Activated gamma-delta T cell treated with anti-CD3 and anti-CD28 coated beads, Interleukin-2, amount 50 U/mL, for 16 hours (primary cell): ENCODE results near the gene DARS1.
"Not testable (repeated sequence)": the region's sequence is repeated elsewhere in the genome, so short reads cannot be mapped to it uniquely, and the experiment has no call there.

Experiments
- DNase-seq: peaks from one replicate; pipeline ENCODE4 v3.0.0-alpha.2; 2020; ENCODE audit warnings: low read depth

DARS1 gene

GRCh38 chr2:135984199-135985017 lies 1.0 kb downstream of the DARS1 start:
- DNase-seq = no peak

GRCh38 chr2:135980434-135981079 lies 4.9 kb downstream of the DARS1 start:
- DNase-seq = no peak

GRCh38 chr2:135975702-135976101 lies 9.7 kb downstream of the DARS1 start:
- no peak for DNase-seq

- no peak for DNase-seq
These were observed 11.4 kb downstream of the DARS1 start for GRCh38 chr2:135974036-135974435.

DNA sequence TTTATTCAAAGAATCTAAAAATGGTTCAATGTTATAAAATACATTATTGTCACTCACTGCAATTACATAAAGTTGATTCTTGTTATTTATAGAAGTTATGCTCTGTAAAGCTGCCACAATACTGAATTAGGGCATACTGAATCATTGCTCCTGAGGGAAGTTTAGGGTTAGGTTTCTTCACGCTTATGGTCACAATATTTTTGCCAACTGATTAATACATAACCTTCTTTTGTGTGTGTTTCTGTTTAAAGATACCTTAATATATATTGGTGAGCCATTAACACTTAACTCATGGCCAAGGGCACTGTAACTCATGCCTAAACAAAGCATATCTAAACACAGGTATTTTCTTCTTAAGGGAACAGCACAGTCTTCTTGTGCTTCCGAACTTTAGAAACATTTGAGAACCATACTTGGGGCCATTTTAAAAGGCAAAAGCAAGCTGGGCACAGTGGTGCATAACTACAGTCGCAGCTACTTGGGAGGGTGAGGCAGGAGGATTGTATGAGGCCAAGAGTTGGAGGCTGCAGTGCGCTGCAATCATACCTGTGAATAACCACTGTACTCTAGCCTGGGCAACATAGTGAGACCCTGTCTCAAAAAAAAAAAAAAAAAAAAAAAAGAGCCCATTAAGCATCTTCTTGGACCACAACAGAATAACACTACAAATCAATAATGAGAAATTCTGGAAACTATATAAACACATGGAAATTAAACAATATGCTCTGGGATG lies 15.6 kb downstream of the DARS1 start:
- no peak for DNase-seq

GRCh38 chr2:135965756-135966155 lies 19.7 kb downstream of the DARS1 start:
- DNase-seq = no peak

GRCh38 chr2:135964404-135964803 lies 21.0 kb downstream of the DARS1 start:
- DNase-seq = not testable (repeated sequence)

DNA sequence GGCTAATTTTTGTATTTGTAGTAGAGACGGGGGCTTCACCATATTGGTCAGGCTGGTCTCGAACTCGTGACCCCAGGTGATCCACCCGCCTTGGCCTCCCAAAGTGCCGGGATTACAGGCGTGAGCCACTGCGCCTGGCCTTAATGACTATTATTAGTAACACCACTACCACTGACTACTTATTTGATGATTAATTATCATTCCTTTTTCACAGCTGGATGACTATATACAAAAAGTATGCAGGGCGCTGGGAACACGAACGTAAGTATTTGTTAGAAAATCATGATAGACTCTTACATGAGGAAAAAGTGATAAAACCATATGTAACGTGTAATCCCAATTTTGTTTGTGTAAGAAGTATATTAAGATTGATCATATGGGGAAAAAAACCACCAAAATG lies 21.6 kb downstream of the DARS1 start:
- no peak for DNase-seq

DNA sequence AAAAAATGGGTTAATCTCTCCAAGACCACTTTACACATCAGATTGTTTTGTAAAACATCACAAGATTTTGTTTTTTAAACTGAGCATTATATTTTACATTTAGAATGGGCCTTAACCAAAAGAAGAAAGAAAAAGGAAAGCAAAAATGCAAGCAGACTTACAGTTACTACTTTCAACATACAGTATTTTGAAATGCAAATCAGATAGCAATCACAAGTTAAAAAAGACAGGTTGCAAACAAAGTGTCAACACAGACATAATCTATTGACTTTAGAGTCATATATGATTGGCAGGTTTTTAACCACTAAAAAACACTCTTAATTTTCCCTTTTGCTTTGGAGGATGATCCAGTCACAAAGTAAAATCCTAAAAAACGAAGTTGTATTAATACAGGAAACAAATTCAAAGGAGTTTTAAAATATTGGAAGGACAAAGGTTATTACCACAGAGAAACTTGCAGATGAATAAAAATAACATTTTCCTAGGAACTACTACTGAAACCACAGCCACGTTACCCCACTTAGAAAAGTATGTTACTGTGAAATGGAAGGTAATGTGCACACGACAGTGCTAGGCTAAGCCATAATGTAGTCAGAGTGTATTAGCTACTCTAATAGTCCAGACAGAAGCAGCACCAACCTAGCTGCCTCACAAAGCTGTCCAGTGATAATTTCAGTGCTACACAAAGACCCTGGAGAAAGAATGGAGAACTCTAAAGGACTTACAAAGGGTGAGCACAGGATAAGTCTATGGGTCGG lies 22.9 kb downstream of the DARS1 start:
- no peak for DNase-seq

GRCh38 chr2:135960656-135961551 lies 24.5 kb downstream of the DARS1 start:
- no peak for DNase-seq

DNA sequence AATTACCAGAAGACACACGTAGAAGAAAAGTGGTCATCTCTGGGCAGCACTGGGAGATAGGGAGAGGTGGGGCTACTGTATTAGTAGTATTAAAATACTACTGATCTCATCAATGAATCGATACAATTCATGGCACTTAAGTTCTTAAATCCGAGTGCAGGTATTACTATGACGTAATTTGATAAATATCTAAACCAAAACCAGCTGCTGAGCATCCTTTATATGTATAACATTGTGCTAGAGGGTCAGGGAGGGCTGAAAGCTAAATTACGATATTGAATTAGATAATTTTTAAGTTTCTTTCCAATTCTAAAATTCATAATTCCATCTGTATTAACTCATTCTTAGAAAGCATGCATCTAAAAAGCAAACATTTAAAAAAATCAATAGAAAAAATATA lies 25.3 kb downstream of the DARS1 start:
- no peak for DNase-seq

DNA sequence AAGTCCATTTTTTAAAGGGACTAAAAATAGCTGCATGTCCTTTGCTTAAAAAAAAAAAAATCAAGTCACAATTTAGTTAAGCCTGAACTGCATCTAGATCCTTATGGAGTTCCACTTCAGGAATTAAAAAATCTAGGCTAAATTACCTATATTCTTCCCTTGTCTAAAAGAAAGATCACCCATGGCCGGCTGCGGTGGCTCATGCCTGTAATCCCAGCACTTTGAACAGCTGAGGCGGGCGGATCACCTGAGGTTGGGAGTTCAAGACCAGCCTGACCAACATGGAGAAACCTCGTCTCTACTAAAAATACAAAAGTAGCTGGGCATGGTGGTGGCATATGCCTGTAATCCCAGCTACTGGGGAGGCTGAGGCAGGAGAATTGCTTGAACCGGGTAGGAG lies 26.5 kb downstream of the DARS1 start:
- DNase-seq = not testable (repeated sequence)

DNA sequence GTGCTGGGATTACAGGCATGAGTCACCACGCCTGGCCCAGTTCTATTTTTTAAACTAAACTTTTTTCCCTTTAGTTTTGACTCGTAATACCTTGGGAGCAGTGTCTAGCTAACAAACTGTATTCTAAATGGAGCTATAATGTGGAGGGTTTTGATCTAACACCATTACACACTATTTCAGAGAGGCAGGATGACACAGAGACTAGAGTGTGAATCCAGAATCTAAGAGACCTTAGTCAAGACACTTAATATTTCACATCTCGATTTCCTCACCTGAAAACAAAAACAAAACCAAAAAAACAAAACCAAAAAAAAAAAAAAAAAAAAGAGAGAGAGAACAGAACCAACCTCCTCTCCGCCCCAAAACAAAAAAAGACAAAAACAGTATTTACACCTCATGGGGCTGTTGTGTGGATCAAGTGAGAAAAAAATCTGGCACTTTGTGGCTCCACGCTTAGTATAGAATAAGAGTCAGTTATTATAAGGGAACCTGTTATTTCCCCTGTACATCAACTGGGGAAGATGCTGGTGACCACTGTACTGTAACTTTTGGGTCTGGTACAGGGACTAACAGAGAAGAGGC lies 31.3 kb downstream of the DARS1 start:
- no peak for DNase-seq

GRCh38 chr2:135952891-135953290 lies 32.5 kb downstream of the DARS1 start:
- DNase-seq = no peak

- DNase-seq = no peak
These were observed 34.3 kb downstream of the DARS1 start for GRCh38 chr2:135951041-135951583.

DNA sequence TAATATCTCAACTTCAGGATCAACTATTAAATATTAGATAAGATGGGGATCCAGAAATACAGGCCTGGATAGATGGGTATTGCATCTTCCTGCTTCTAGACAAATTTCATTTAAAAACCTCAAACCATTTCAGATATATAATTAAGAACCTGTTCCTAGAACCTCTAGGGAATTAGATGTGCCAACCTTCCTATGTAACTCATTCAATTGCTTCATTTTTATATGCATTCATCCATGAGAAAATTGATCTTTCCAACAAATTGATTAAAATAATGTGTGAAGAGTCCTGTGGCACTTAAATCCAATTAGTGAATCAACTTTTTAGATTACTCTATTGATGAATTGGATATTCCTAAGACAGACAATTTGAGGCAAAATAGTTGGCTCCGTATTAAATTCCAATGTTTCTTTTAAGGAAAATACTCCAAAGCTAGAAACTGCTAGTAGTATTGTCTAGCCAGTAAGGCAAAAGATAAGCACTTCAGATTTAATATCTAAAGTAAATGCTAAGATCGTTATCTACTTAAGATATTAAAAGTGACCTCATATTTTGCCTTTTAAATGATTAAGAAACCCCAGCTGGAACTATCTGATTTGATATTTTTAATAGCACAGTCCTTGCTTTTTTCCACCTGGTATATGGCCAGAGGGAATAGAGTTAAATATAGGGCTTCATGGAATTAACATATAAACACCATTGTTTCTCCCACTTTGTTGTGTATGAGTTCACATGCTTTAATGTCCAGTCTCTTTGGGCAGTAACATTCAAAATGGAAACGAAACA lies 35.8 kb downstream of the DARS1 start:
- DNase-seq = no peak

DNA sequence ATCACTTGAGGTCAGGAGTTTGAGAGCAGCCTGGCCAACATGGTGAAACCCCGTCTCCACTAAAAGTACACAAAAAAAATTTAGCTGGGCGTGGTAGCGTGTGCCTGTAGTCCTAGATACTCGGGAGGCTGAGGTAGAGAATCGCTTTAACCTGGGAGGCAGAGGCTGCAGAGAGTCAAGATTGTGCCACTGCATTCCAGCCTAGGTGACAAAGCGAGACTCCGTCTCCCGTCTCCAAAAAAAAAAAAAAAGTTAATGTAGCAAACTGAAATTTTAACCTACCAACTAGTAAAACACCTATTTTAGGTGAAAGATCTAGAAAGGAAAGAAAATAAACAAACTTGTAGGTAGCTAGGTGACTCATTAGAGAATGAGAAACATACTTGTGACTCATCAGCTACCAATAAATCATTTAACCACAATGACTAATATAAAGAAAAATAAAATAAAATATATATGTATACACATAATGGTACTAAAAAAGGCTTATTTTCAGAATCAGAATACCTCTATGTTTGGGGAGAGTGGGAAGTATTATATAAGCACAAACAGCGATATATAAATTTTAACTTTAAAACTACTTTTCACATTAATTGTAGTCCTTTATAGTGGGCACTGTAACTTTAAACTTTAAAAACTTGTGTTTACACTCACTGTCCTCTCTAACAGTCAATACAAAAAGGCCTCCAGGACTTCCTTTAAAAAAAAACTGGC lies 36.6 kb downstream of the DARS1 start:
- DNase-seq = no peak

DNA sequence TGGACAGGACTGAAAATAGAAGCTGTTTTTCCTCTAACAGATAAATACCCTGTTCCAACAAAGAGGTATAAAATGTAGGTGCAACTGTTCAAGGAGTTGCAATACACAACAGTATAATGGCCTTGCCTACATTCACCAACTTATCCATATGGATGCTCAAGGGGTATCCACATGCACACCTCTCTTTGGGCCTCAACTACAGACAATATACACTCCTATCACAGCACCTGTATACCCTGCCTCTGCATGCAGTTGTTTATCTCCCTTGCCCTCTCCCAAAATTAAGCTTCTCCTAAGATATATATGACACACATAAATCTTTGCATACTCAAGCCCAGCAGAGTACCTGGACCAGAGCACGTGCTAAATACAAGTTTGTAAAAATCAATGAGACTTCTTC lies 37.3 kb downstream of the DARS1 start:
- DNase-seq = no peak

DNA sequence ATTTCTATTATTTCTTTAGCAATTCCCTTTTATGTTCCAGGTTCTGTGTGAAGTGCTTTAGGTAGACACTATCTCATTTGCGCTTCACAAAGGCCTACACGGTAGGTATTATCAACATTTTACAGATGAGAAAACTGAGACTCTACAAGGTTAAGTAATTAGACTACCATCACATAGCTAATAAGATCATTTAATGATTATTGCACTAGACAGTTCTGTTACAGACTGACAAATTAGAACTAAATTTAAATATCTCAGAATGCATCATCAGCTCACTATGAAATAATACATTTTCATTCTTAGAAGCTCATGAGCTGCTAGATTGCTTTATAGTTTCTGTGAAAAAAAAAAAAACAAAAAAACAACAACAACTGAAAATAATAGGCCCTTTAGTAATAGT lies 37.9 kb downstream of the DARS1 start:
- DNase-seq = no peak
